CD4-positive, alpha-beta T cell treated with Interleukin-4 for 1 hour (primary cell): ENCODE data around the gene PLCXD3.
"Not testable (repeated sequence)": the region's sequence is repeated elsewhere in the genome, so short reads cannot be mapped to it uniquely, and the experiment has no call there.

ENCODE experiments used
- DNase-seq, 2 donors: peaks; one replicate each; pipeline ENCODE4 v3.0.0-alpha.2; 2020 to 2022

Gene PLCXD3

GRCh38 chr5:41485533-41485932 lies 24.9 kb downstream of the PLCXD3 start:
- DNase-seq = no peak

GRCh38 chr5:41482715-41483114 lies 27.7 kb downstream of the PLCXD3 start:
- DNase-seq = no peak

- no peak for DNase-seq
Observed at GRCh38 chr5:41482173-41482572, 28.2 kb downstream of the PLCXD3 start.

GRCh38 chr5:41471571-41472208 lies 38.7 kb downstream of the PLCXD3 start:
- DNase-seq = not testable (repeated sequence)

GRCh38 chr5:41465493-41466171 lies 44.8 kb downstream of the PLCXD3 start:
- DNase-seq = no peak

- no peak for DNase-seq
Observed at GRCh38 chr5:41459557-41459956, 50.8 kb downstream of the PLCXD3 start.

- DNase-seq = no peak
Observed at GRCh38 chr5:41457094-41457493, 53.3 kb downstream of the PLCXD3 start.

- no peak for DNase-seq
Observed at GRCh38 chr5:41452506-41452905, 57.9 kb downstream of the PLCXD3 start.

- no peak for DNase-seq
Observed at GRCh38 chr5:41447650-41448510, 62.5 kb downstream of the PLCXD3 start.

- no peak for DNase-seq
Observed at GRCh38 chr5:41445937-41446563, 64.4 kb downstream of the PLCXD3 start.

- DNase-seq = no peak
Observed at GRCh38 chr5:41435276-41435675, 75.1 kb downstream of the PLCXD3 start.

- DNase-seq = no peak
Observed at GRCh38 chr5:41433552-41434181, 76.7 kb downstream of the PLCXD3 start.

- DNase-seq = no peak
Observed at GRCh38 chr5:41432481-41433253, 77.7 kb downstream of the PLCXD3 start.

- DNase-seq = no peak
Observed at GRCh38 chr5:41427505-41427904, 82.9 kb downstream of the PLCXD3 start.

GRCh38 chr5:41425736-41426135 lies 84.7 kb downstream of the PLCXD3 start:
- no peak for DNase-seq

- no peak for DNase-seq
Observed at GRCh38 chr5:41420492-41421067, 89.8 kb downstream of the PLCXD3 start.

- no peak for DNase-seq
Observed at GRCh38 chr5:41418220-41419031, 92.0 kb downstream of the PLCXD3 start.

- no peak for DNase-seq
Observed at GRCh38 chr5:41416336-41416735, 94.1 kb downstream of the PLCXD3 start.

- no peak for DNase-seq
Observed at GRCh38 chr5:41415242-41415641, 95.2 kb downstream of the PLCXD3 start.

- DNase-seq = no peak
Observed at GRCh38 chr5:41414598-41414997, 95.8 kb downstream of the PLCXD3 start.

- no peak for DNase-seq
Observed at GRCh38 chr5:41413074-41413473, 97.3 kb downstream of the PLCXD3 start.
